Activated T-cell treated with anti-CD3 and anti-CD28 coated beads, Interleukin-2, amount 50 U/mL, for 1 hour (primary cell): Measurements from ENCODE around the gene KIF13A.
"Not testable (repeated sequence)": the region's sequence is repeated elsewhere in the genome, so short reads cannot be mapped to it uniquely, and the experiment has no call there.

Experiments
- DNase-seq: peaks from one replicate; pipeline ENCODE4 v3.0.0-alpha.2; 2020

The KIF13A gene

DNA sequence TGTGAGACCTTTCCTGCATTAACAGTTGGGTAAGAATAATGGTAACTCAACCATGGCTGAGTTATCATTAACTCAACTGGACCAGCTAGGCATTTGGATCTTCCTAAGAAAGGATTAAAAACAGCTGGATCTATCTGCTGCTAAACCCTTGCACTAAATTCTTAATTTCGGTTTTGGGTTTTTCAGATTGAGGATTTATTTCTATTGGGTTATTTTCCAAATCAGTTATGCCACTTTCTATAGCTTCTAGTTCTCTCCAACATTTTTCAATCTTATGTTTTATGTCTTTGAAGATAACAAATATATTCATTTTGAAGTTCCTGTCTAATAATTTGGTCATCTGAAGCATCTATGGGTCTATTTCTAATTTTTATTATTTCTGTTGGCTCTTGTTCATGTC is 92.5 kb downstream of the KIF13A start:
- DNase-seq: no peak

- no peak for DNase-seq
These were observed 93.2 kb downstream of the KIF13A start for GRCh38 chr6:17894191-17894590.

DNA sequence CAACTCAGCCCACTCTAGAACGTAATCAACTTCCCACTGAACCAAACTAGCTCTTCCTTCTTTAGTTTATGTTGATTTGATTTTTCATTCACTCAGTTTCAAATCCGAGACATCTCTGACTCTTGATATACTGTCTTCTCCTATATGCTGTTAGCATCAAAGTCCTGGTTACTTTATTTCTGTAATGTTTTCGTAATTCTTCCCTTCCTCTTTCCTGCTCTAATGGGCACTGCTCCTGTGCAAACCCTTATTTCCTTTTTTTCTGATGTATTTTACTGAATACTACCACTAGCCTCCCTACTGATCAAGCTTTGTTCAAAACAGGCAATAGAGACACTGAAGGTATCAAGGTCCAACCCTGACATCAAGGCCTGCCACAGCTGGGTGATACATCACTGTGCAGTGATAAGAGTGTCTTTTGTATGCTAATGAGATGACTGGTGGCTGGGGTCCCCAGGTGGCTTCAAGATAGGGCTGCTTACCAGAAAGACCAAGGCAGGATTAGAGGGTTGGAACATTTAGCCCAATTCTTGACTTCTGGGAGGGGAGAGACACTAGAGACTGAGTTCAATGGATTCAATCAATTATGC is 95.2 kb downstream of the KIF13A start:
- DNase-seq: no peak

DNA sequence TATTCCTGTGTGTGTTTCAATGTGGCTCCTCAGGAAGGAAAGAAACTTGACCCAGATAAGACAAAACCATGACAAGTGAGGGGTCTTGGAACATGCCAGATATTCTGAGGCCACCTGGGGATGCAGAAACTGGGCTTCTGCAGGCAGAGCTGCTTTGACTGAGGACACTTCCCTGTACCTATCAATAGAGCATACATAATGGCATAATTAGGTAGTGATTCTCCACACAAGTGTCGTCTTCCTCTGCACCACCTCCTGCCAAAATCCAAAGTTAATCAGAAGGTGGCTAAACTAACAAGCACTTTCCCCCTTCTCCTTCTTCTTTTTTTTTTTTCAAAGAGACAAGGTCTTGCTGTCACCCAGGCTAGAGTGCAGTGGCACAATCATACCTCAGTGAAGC is 97.1 kb downstream of the KIF13A start:
- no peak for DNase-seq

DNA sequence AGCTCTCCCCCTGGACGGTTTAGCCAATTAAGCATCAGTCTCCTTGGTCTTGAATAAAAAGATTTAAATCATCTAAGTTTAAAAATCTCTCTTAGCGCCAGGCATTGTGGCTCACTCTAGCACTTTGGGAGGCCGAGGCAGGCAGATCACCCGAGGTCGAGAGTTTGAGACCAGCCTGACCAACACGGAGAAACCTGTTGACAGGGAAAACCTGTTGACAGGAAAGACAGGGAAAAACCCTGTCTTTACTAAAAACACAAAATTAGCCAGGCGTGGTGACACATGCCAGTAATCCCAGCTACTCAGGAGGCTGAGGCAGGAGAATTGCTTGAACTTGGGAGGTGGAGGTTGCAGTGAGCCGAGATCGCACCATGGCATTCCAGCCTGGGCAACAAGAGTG is 97.7 kb downstream of the KIF13A start:
- not testable (repeated sequence) for DNase-seq

DNA sequence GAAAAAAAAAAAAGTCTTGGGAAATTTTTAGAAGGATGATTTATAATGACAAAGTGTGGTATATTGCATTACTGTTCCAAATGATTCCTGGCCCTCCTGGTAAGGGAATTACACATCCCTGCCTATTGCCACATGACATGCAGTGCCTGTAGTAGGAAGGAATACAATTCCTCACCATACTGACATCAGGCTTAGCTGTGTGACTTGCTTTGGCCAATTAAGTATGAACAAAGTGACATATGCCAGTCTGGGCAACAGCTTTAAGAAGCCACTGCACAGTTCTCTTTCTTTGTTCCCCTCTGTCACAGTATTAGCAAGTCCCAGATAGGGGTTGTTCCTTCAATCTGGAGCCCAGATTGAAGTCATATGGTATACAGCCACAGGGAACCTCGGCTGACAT is 100.5 kb downstream of the KIF13A start:
- DNase-seq: no peak

- DNase-seq: no peak
These were observed 101.4 kb downstream of the KIF13A start for GRCh38 chr6:17885889-17886576.

- DNase-seq: no peak
These were observed 102.6 kb downstream of the KIF13A start for GRCh38 chr6:17884498-17885478.

- DNase-seq: no peak
These were observed 103.6 kb downstream of the KIF13A start for GRCh38 chr6:17883665-17884497.

GRCh38 chr6:17881085-17881858 is 106.2 kb downstream of the KIF13A start:
- DNase-seq: no peak

GRCh38 chr6:17879184-17879583 is 108.3 kb downstream of the KIF13A start:
- DNase-seq: no peak

- no peak for DNase-seq
These were observed 108.7 kb downstream of the KIF13A start for GRCh38 chr6:17878734-17879133.

DNA sequence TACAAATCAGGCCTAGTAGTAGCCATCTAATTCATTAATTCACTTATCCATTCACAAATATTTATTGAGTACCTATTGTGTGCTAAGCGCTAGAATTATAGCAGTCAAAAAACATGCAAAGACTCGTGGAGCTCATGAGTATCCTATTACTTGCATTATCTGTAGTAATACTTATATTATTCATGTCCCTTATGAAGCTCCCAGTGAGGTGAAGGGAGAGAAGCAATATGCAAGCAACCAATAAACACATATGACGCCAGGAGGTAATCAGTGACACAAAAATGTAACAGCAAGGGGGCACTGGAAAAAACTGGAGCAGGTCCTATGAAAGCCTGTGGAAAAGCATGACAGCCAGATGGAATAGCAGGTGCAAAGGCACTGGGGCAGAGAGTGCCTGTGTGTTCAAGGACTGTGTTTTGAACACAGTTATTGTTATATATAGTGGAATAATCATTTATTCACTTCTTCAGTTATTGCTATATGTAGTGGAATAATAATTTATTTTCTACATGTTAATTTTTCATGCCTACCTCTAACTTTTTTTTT is 109.5 kb downstream of the KIF13A start:
- DNase-seq: no peak

DNA sequence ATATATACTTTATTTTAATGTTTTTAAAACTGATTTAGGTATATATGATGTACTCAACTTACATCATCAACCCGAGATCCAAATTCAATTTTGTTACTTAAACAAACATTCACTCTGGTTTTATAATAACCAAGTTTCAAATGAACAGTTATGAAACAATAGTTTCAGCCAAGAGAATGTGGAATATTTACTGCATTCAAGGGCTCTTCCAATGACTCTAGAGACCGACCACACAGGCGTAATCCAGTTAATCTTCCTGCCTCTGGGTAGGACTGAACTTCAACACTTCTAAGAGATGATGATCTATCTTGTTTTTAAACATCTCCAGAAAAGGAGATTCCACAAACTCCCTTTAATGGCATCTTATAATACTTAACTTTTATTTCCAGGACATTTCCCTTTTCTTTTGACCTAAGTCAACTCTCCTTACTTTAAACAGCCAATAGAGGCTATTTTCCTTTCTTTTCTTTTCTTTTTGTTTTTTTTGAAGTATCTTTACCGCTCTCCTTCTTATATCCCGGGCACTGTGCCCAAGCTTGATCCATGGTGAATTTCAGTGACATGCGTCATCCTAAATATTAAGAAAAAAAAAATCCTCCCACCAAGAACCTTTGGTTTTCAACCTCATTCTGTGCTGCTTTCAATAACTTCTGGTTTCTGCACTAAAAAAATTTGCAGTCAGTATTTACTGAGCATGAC is 110.1 kb downstream of the KIF13A start:
- no peak for DNase-seq

DNA sequence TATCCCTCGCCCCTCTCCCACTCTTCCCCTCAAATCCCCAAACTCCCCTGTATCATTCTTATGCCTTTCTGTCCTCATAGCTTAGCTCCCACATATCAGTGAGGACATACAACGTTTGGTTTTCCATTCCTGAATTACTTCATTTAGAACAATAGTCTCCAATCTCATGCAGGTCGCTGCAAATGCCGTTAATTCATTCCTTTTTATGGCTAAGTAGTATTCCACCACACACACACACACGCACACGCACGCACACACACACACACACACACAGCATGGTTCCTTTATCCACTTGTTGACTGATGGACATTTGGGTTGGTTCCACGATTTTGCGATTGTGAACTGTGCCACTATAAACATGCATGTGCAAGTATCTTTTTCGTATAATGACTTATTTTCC is 112.7 kb downstream of the KIF13A start:
- no peak for DNase-seq

DNA sequence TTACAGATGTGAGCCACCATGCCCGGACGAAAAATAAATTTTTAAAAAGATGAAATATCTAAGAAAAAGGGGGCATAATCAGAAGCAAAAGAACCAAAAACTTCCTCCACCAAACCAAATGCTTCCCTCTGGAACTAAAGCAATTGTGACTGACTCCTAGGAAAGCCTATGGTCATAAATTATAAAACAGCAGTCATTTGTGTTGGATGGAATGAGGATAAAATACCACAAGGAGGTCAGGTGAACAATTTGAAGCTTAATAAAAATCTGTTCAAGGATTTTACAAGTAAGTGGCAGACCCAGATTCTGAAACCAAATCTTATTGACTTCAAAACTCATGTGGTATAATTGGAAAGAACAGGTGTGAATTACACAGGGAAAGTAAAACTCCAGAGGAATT is 114.5 kb downstream of the KIF13A start:
- DNase-seq: no peak

DNA sequence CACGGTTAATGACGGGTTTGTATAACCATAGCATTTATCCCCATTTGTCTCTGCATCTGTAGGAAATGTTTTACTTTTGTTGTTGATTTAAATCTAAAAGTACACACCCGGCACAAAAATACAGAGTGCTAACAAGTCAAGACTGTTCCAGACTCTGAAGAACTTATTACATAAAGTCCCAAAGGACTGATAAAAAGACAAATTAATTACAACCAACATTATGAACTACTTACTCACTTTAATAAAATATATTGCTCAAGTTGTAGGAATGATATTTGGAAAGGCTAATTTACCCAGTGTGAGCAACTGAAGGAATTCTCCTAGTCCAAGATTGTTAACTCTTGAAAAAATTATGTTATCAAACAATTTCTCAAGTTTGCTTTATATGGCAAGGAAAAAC is 115.6 kb downstream of the KIF13A start:
- no peak for DNase-seq

GRCh38 chr6:17871189-17871519 is 116.3 kb downstream of the KIF13A start:
- DNase-seq: no peak

- no peak for DNase-seq
These were observed 116.9 kb downstream of the KIF13A start for GRCh38 chr6:17870300-17871188.

GRCh38 chr6:17869753-17870050 is 117.7 kb downstream of the KIF13A start:
- no peak for DNase-seq
